Hematopoietic multipotent progenitor cell treated with erythropoietin and hydrocortisone succinate and interleukin-3 and kit ligand, for 8 days (in vitro differentiated cells): Measurements from ENCODE around the gene TRIM16.
A peak's percentile ranks its signal among the peaks of the same experiment; 100 is the strongest.
"Not testable (repeated sequence)": the region's sequence is repeated elsewhere in the genome, so short reads cannot be mapped to it uniquely, and the experiment has no call there.

Experiments
- DNase-seq: peaks from one replicate; pipeline ENCODE4 v3.0.0-alpha.2; 2015

TRIM16 gene

DNA sequence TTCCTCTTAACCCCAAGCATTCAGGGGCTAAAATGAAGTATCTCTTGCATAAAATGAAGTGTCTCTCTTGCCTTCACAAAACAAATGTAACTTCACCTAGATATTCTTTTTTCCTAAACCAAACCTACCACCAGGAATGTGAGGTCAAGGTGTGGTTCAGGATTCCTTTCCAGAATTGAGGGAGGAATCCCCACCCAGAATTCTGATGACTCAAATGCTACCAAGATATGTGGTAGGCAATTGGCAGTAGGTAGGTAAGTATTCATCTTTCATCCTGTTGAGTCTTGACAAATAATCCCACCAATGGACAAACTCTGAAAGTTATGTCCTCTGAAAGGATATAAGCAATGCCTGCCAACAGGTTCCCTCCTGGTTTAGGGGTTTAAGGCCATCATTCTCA lies 26.2 kb downstream of the TRIM16 start:
- DNase-seq, result no peak

- DNase-seq, result no peak
Measured at GRCh38 chr17:15654886-15655561, 29.1 kb downstream of the TRIM16 start.

- DNase-seq, result not testable (repeated sequence)
Measured at GRCh38 chr17:15654401-15654800, 29.7 kb downstream of the TRIM16 start.

DNA sequence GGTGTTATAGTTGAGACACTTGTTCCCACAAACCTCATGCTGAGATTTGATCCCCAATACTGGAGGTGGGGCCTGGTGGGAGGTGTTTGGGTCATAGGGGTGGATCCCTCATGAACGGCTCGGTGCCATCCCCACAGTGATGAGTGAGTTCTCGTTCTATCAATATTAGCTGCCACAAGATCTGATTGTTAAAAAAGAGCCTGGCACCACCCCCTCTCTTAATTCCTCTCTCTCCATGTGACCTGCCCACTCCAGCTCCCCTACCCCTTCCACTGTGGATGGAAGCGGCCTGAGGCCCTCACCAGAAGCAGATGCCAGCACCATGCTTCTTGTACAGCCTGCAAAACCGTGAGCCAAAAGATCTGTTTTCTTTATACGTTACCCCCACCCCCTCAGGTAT lies 31.2 kb downstream of the TRIM16 start:
- DNase-seq, result no peak

DNA sequence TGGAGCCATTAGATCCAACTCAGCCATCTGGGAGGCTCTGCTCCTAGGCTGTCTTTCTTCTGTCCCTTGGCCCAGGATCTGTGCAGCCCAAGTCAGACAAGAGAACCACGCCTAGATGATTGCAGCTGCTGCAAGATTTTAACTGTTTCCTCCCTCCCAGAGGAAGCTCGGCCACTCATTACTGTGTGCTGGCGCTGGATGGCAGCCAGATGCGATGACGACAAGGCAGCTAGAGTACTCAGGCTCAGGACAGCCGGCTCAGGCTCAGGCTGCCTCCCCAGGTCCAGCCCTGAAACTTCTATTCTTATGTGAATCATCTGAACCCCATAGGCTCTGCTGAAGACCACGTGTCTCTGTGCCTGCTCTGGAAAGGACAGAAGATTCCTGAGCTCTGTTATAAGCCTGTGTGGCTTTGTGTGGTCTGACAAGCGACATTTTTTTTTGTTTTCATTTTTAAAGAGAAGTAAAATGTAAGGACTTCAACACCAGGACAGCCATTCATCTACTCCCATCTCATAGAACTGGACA lies 32.5 kb downstream of the TRIM16 start:
- DNase-seq, result peak; percentile 98

GRCh38 chr17:15650741-15651582 lies 33.1 kb downstream of the TRIM16 start:
- DNase-seq, result no peak

DNA sequence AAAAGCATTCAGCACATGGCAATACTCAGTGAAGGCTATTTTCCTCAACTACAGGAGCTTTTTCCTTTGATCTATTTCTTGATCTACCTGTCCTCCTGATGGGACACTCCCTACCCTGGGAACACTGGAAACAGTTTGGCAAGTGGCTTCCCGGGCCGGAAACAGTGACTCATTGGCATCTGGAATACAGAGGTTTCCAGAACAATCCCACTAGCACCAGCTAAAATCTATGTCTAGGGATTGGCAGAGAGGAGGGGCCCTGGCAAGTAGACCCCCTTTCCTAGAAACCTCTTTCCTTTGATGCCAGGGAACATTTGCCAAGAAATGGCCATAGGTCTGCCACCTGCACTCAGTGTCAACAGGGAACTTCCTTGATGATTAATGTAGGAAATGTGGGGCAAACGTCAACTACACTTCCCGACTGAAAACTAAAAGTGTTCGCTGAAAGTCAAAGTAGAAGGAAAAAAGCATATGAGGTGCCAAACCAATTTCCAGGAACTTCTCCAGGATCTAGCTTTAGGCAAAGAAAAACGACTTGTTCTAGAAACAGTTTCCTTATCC lies 34.2 kb downstream of the TRIM16 start:
- DNase-seq, result no peak

DNA sequence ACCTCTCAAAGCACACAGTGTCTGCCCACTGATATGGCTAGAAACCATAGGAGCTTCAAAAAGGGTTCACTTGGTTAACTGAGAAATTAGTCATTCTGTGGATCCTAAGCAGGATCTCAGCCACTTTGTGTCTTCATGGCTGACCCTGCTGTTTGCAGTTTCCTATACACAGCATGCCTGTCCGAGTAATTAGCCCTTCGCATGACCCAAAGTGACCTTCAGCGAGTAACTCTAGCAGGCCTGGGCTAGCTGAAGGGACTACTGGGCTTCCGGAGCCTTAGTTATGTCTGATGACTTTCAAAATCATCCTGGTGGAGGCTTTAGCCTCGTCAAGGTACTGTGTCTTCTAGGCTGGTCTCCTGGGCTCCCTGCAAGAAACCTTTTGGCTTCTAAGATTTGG lies 35.7 kb downstream of the TRIM16 start:
- DNase-seq, result peak; percentile 8

DNA sequence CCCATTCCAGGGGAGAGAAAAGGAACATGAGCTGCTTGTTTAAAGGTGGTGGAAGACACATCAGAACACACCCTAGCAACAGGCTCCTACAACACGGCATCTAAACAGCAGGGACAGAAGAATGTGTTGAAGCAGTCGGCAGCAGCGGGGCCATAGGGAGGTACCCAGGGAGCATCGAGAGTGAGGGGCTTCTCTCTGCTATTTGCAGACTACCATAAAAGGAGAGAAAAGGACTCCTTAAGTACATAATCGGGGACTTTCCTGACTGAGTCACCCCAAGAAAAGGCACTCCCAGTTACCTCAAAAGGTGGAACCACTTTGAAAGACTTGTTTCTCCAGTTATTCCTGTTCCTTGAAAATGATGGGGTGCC lies 38.2 kb downstream of the TRIM16 start:
- DNase-seq, result not testable (repeated sequence)

- DNase-seq, result not testable (repeated sequence)
Measured at GRCh38 chr17:15645099-15645941, 38.8 kb downstream of the TRIM16 start.

- DNase-seq, result not testable (repeated sequence)
Measured at GRCh38 chr17:15642505-15643251, 41.4 kb downstream of the TRIM16 start.

GRCh38 chr17:15642014-15642413 lies 42.1 kb downstream of the TRIM16 start:
- DNase-seq, result not testable (repeated sequence)

DNA sequence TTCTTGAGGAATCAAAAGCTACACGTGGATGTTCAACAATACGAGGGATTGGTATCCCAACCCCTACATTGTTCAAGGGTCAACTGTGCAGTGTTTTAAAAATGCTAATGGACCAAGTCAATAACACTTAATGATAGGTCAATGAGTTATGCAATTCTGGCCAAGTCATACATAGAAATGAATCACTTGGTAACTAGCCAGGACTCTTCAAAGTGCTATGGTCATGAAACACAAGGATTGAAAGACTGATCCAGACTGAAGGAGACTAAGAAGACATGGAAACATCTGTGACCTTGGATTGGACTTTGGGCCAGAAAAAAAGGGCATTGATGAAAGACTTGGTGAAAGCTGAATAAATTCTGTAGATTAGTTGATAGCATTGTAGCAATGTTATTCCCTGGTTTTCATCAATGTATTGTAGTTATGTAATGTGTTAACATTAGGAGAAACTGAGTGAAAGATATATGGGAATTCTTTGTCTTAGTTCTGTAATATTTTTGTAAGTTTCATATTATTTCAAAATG lies 53.1 kb downstream of the TRIM16 start:
- DNase-seq, result not testable (repeated sequence)

DNA sequence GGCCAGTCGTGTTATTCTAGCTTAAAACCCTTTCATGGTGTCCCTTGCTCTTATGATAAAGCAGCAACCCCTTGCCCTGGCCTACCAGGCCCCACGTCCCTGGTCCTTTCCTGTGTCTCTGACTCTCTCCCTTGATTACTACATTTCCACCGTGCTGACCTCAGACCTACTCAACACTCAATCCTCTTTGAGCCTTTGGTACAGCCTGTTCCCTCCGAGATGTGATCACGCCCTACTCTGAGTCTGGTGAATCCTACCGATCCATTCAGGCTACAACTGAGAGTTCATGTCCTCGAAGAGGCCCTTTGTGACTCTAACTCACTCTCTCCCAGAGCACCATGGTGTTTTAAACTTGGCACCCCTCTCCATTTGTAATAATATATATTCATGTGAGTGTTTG lies 54.1 kb downstream of the TRIM16 start:
- not testable (repeated sequence) for DNase-seq

GRCh38 chr17:15623661-15624209 lies 60.4 kb downstream of the TRIM16 start:
- not testable (repeated sequence) for DNase-seq

DNA sequence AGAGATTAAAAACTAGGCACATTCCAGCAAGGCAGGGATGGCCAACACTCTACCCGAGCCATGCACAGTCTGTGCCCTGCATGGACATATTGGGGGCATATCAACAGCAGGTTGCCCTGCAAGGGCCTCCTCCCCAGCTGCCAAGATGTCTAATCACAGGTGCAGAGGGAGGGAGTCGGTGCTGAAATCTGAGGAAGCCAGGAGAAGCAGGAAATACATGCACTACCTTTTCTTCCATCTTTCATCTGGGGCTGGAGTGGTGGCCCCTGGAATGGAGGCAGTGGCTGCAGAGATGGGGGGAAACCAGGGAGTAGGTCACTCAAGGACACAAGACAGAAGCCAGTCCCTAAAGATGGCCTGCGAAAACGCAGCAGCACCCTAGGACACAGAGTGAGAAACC lies 60.9 kb downstream of the TRIM16 start:
- DNase-seq, result not testable (repeated sequence)

DNA sequence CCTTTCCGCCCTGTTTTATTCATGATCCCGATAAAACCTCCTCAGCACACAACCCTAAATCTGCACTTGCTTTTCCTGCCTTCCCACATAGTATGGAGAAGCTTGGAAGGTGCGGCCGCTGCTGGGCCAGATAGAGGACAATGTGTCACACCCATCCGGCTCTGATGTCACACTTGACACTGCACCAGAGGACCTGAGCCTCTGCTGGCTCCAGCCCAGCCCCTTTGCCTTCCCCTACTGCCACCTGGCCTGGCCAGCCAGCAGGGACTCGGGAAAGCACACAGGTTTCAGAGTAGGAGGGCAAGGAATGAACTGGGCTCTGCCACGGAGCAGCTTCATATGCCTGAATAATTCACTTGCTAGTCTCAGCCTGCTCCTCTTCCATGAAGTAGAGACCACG lies 62.0 kb downstream of the TRIM16 start:
- DNase-seq, result not testable (repeated sequence)

GRCh38 chr17:15619331-15620058 lies 64.6 kb downstream of the TRIM16 start, which contains the start of gene FBXW10B:
TSS of gene FBXW10B (minus strand) at chr17:15619704. CDS start at chr17:15619512, 192 bp downstream.
- not testable (repeated sequence) for DNase-seq

DNA sequence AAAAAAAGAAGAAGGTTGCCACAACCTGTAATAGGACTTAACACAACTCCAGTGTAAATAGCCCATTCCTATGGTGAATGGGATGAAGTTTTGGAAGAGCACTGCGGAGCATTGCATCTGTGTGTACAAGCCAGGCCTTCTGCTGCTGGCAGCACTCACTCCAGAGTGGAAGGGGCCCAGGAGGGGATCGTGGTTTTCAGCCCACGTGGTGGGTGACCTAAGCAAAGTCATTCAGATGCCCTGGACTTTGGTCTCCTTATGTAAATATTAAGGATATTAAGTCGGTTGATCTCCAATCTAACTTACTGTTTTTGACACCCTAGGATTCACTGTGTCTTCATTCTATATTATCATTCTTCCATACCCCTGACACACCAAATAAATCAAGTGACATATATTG lies 67.3 kb downstream of the TRIM16 start:
- not testable (repeated sequence) for DNase-seq

DNA sequence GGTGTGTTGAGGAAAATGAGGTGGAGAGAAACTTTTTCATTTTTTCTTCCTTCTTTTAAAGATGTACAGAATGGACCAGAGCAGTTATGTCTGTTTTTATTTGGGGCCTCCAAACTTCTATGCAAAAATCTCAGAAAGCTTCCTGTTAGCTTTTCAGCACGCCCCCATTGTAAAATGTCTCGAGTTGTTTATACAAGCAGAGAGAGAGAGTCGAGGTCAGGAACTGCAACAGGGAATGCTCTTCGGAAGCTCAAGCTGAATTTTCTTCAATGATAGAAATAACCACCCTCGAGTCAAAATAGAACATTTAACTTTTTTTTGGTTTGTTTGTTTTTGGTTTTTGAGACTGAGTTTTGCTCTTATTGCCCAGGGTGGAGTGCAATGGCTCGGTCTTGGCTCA lies 68.3 kb downstream of the TRIM16 start:
- not testable (repeated sequence) for DNase-seq
